ENCODE data around the gene NPPA.

NPPA gene

GRCh38 chr1:11836955-11837766 is 10.4 kb downstream of the NPPA start:
- POLR2A ChIA-PET = interaction anchor here (3.1 kb wide), 1 partner anchor 71 kb away, joined by 21 read pairs; no protein-coding TSS in a partner anchor
- CTCF ChIA-PET = interaction anchor here (0.6 to 8.9 kb wide), 18 partner anchors 11 to 799 kb away, joined by 3 to 86 read pairs (median 4); partner anchors contain the start of gene NPPA
- no peak for DNase-seq (ENCODE audit: low read depth, low spot score)
- no peak for TF ChIP-seq CTCF (IDR thresholded peaks at IDR 0.05; ENCODE audit: insufficient read depth, low read length, missing control alignments)
- no peak overlapping the region for H3K4me3 ChIP-seq (ENCODE audit: low read depth, low read length)

- CTCF ChIA-PET = interaction anchor here (0.9 to 8.9 kb wide), 6 partner anchors 10 to 798 kb away, joined by 3 to 86 read pairs (median 4); partner anchors contain the start of gene NPPA
- no peak for TF ChIP-seq CTCF (IDR thresholded peaks at IDR 0.05; ENCODE audit: insufficient read depth, low read length, missing control alignments)
- no peak for DNase-seq (ENCODE audit: low read depth, low spot score)
Measured at GRCh38 chr1:11835441-11836225, 11.9 kb downstream of the NPPA start.

GRCh38 chr1:11833900-11834299 is 13.7 kb downstream of the NPPA start:
- H3K4me3 ChIP-seq (ENCODE audit: low read depth, low read length) = no peak overlapping the region
- no peak for DNase-seq (ENCODE audit: low read depth, low spot score)
- TF ChIP-seq CTCF (IDR thresholded peaks at IDR 0.05; ENCODE audit: insufficient read depth, low read length, missing control alignments) = no peak
- ChIA-PET POLR2A (no interaction called here), CTCF (interaction anchor here (1.1 to 8.9 kb wide), 3 partner anchors 8 to 74 kb away, joined by 3 to 86 read pairs (median 7); no protein-coding TSS in a partner anchor)

More at GRCh38 chr1:11835441-11836225, 11.9 kb downstream of the NPPA start:
- H3K4me3 ChIP-seq (ENCODE audit: low read depth, low read length) = no peak overlapping the region
- POLR2A ChIA-PET = interaction anchor here (3.1 kb wide), 1 partner anchor 73 kb away, joined by 21 read pairs; no protein-coding TSS in a partner anchor

GRCh38 chr1:11833497-11833896 is 14.1 kb downstream of the NPPA start:
- DNase-seq (ENCODE audit: low read depth, low spot score) = no peak
- no peak overlapping the region for H3K4me3 ChIP-seq (ENCODE audit: low read depth, low read length)
- TF ChIP-seq CTCF (IDR thresholded peaks at IDR 0.05; ENCODE audit: insufficient read depth, low read length, missing control alignments) = no peak
- ChIA-PET POLR2A (no interaction called here), CTCF (interaction anchor here (1.1 kb wide), 1 partner anchor 9 kb away, joined by 3 read pairs; no protein-coding TSS in a partner anchor)

GRCh38 chr1:11831945-11832725 is 15.4 kb downstream of the NPPA start:
- POLR2A ChIA-PET = interaction anchor here (1.5 kb wide), 1 partner anchor 76 kb away, joined by 5 read pairs; no protein-coding TSS in a partner anchor
- CTCF ChIA-PET = no interaction called here
- no peak for TF ChIP-seq CTCF (IDR thresholded peaks at IDR 0.05; ENCODE audit: insufficient read depth, low read length, missing control alignments)
- DNase-seq (ENCODE audit: low read depth, low spot score) = no peak
- no peak overlapping the region for H3K4me3 ChIP-seq (ENCODE audit: low read depth, low read length)

Data from AG04449 (cell line).